Upper lobe of left lung (tissue), 4 donors: ENCODE measurements around the gene MRPS15.

Experiments used
- CTCF ChIP-seq, 6 experiments: fragments of 450-650 bp in 4 of 6; fragments of 200-600 bp in 2 of 6; sonication (generic) in 2 of 6; IDR thresholded peaks; one replicate each; pipeline ENCODE4 v1.5.1; 2016 to 2019; ENCODE audit warnings: antibody characterized with exemption in 6 of 6
- EP300 ChIP-seq, 4 donors: sonication (generic); formaldehyde crosslinking; IDR thresholded peaks; one replicate each; pipeline ENCODE4 v1.5.1; 2017; ENCODE audit warnings: antibody characterized with exemption in 4 of 4, control low read depth in 2 of 4
- POLR2A ChIP-seq, 4 donors: fragments of 450-650 bp; IDR thresholded peaks; one replicate each; pipeline ENCODE4 v1.5.1; 2016 to 2017; ENCODE audit warnings: antibody characterized with exemption in 4 of 4, mild to moderate bottlenecking in 2 of 4
- POLR2AphosphoS5 ChIP-seq, 2 donors: sonication (generic); formaldehyde crosslinking; IDR thresholded peaks; one replicate each; pipeline ENCODE4 v1.5.1; 2017; ENCODE audit warnings: antibody characterized with exemption in 2 of 2

GRCh38 chr1:36446271-36446670 is 17.9 kb downstream of the MRPS15 start:
- no peak for TF ChIP-seq POLR2A (IDR thresholded peaks at IDR 0.05)
- TF ChIP-seq POLR2AphosphoS5 (IDR thresholded peaks at IDR 0.05): no peak
- peak in 2 of 6 experiments; percentile 10 to 28 for TF ChIP-seq CTCF (IDR thresholded peaks at IDR 0.05)
- no peak for TF ChIP-seq EP300 (IDR thresholded peaks at IDR 0.05)
